Tibial nerve (tissue), 4 donors: ENCODE results near the gene DNMT3A.

Experiments used
- CTCF ChIP-seq, 5 experiments: fragments of 200-600 bp in 3 of 5; fragments of 450-650 bp in 2 of 5; sonication (generic) in 3 of 5; IDR thresholded peaks; one replicate each; pipeline ENCODE4 v1.5.1; 2016 to 2019; ENCODE audit warnings: antibody characterized with exemption in 5 of 5, mild to moderate bottlenecking in 3 of 5, moderate library complexity in 2 of 5
- EP300 ChIP-seq, 2 donors: sonication (generic); formaldehyde crosslinking; IDR thresholded peaks; one replicate each; pipeline ENCODE4 v1.6.1; 2017; ENCODE audit warnings: antibody characterized with exemption in 2 of 2, mild to moderate bottlenecking in 1 of 2
- POLR2A ChIP-seq, 2 donors: fragments of 450-650 bp; IDR thresholded peaks; one replicate each; pipeline ENCODE4 v1.6.1; 2017; ENCODE audit warnings: antibody characterized with exemption in 2 of 2, mild to moderate bottlenecking in 2 of 2, moderate library complexity in 2 of 2

- TF ChIP-seq CTCF (IDR thresholded peaks at IDR 0.05) = no peak
- TF ChIP-seq EP300 (IDR thresholded peaks at IDR 0.05) = no peak
- no peak for TF ChIP-seq POLR2A (IDR thresholded peaks at IDR 0.05)
These were observed 89.2 kb downstream of the DNMT3A start for GRCh38 chr2:25252291-25253152.
